Fibroblast of the aortic adventitia (primary cell): ENCODE measurements around the gene EMC9. TPM values are rescaled to one million over a fixed set of nuclear protein-coding genes. Genes with fewer than 3 reads are reported as not detected.

ENCODE experiments used
- DNase-seq: peaks from one replicate; pipeline ENCODE4 v3.0.0-alpha.2; 2010; ENCODE audit warnings: low read depth
- H3K4me3 ChIP-seq: 2 replicates; pipeline ENCODE4 v1.5.1; 2011; ENCODE audit warnings: low read depth, mild to moderate bottlenecking, control low read depth, low read length, moderate library complexity
- CTCF ChIP-seq: IDR thresholded peaks from 2 replicates; pipeline ENCODE4 v1.5.1; 2011; ENCODE audit warnings: mild to moderate bottlenecking, low read length, control low read depth, inconsistent platforms; ENCODE audit not compliant: insufficient read depth
- total RNA-seq: library from RNA; depleted of rRNA; stranded (reverse); fragments of >200 nt; gene quantifications from 2 replicates; pipeline ENCODE4 v1.2.3, GENCODE V29; 2012; ENCODE audit warnings: low replicate concordance

The EMC9 gene
- total RNA-seq, 1 donor = 11.9 TPM

GRCh38 chr14:24144451-24144850 is 3.1 kb upstream of the EMC9 start:
- DNase-seq = no peak
- H3K4me3 ChIP-seq = no peak overlapping the region
- no peak for TF ChIP-seq CTCF

- no peak overlapping the region for H3K4me3 ChIP-seq
- peak; percentile 31 for DNase-seq
These were observed 2.1 kb upstream of the EMC9 start for GRCh38 chr14:24143511-24143910.

GRCh38 chr14:24139272-24139934 is 2.0 kb downstream of the EMC9 start:
- H3K4me3 ChIP-seq = peak overlapping the region; percentile 17
- TF ChIP-seq CTCF = no peak
- no peak for DNase-seq

More at GRCh38 chr14:24143511-24143910, 2.1 kb upstream of the EMC9 start:
- no peak for TF ChIP-seq CTCF

- H3K4me3 ChIP-seq = no peak overlapping the region
- no peak for DNase-seq
- no peak for TF ChIP-seq CTCF
These were observed 2.8 kb downstream of the EMC9 start for GRCh38 chr14:24138396-24139271.

GRCh38 chr14:24137529-24138395 is 3.6 kb downstream of the EMC9 start:
- TF ChIP-seq CTCF = no peak
- H3K4me3 ChIP-seq = peak overlapping the region; percentile 17
- DNase-seq = no peak

GRCh38 chr14:24136684-24137528 is 4.5 kb downstream of the EMC9 start:
- TF ChIP-seq CTCF = no peak
- no peak for DNase-seq
- peak overlapping the region; percentile 87 for H3K4me3 ChIP-seq
